ENCODE data around the gene NBEA.
A peak's percentile ranks its signal among the peaks of the same experiment; 100 is the strongest.
"Not testable (repeated sequence)": the region's sequence is repeated elsewhere in the genome, so short reads cannot be mapped to it uniquely, and the experiment has no call there.

The NBEA gene

GRCh38 chr13:35393886-35394285, 451.8 kb downstream of the NBEA start:
- DNase-seq = peak; percentile 30

GRCh38 chr13:35408285-35408684, 466.2 kb downstream of the NBEA start:
- DNase-seq = not testable (repeated sequence)

GRCh38 chr13:35411059-35411744, 469.1 kb downstream of the NBEA start:
- no peak for DNase-seq

GRCh38 chr13:35448465-35448864, 506.4 kb downstream of the NBEA start:
- no peak for DNase-seq

GRCh38 chr13:35449821-35450220, 507.8 kb downstream of the NBEA start:
- no peak for DNase-seq

GRCh38 chr13:35455022-35455421, 513.0 kb downstream of the NBEA start:
- DNase-seq = no peak

GRCh38 chr13:35457258-35457657, 515.2 kb downstream of the NBEA start:
- no peak for DNase-seq

- peak; percentile 42 for DNase-seq
Observed at GRCh38 chr13:35460061-35460460, 518.0 kb downstream of the NBEA start.

- DNase-seq = no peak
Observed at GRCh38 chr13:35465371-35465770, 523.3 kb downstream of the NBEA start.

GRCh38 chr13:35468195-35468594, 526.1 kb downstream of the NBEA start:
- DNase-seq = no peak

- no peak for DNase-seq
Observed at GRCh38 chr13:35469806-35470525, 527.9 kb downstream of the NBEA start.

- no peak for DNase-seq
Observed at GRCh38 chr13:35470671-35471661, 528.9 kb downstream of the NBEA start.

- no peak for DNase-seq
Observed at GRCh38 chr13:35471706-35472322, 529.7 kb downstream of the NBEA start.

- no peak for DNase-seq
Observed at GRCh38 chr13:35472323-35472881, 530.3 kb downstream of the NBEA start.

GRCh38 chr13:35473206-35473775, 531.2 kb downstream of the NBEA start:
- no peak for DNase-seq

GRCh38 chr13:35473802-35474201, 531.7 kb downstream of the NBEA start:
- DNase-seq = no peak

GRCh38 chr13:35474496-35475211, 532.6 kb downstream of the NBEA start:
- DNase-seq = no peak

- DNase-seq = peak; percentile 44
Observed at GRCh38 chr13:35475212-35475959, 533.3 kb downstream of the NBEA start.

- peak; percentile 88 for DNase-seq
Observed at GRCh38 chr13:35475960-35476943, 534.2 kb downstream of the NBEA start, which contains the start of gene MAB21L1. Gene MAB21L1 (minus strand): TSS chr13:35476689. CDS start chr13:35476138, 551 bp downstream.

Data from OCI-M1 (cell line).